ENCODE results near the gene WSCD1. TPM values are rescaled to one million over a fixed set of nuclear protein-coding genes. Genes with fewer than 3 reads are reported as not detected.

WSCD1 gene
- total and polyA plus RNA-seq, 2 donors (not counting 3 experiments of a cell fraction or from before 2014, with no cell fraction given): 21.5 to 49.4 TPM

DNA sequence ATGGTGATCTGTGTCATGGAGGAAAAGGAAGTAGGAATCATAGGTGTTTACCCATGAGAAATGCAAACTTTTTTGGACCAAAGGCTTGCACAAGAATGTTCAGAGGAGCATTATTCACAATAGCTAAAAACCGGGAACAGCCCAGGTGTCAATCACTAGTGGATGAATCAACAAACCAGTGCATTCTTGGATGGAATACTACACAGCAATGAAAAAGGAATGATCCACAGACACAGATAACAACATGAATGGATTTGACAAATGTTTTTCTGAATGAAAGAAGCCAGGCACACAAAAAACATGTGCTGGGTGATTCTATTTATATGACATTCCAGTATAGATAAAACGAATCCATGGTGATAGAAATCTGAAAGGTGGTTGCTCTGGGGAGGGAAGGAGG is 36.0 kb downstream of the WSCD1 start:
- H3K9ac ChIP-seq (replicated peaks; ENCODE audit: extremely low read depth, insufficient read depth, low read length): no peak overlapping the region
- no peaks in the 10 kb centered on the region for H4K20me1 ChIP-seq (replicated peaks; ENCODE audit: control insufficient read depth, extremely low read depth, insufficient read depth, low read length)
- no peaks in the 10 kb centered on the region for H3K79me2 ChIP-seq (ENCODE audit: control insufficient read depth, insufficient read depth, low read length)
- intact Hi-C loops (cut with micrococcal nuclease) (no loop called here), dilution Hi-C loops (cut with MboI; ENCODE audit: extremely low pct_ligation_motif_present, low sequenced_read_pairs) (no loop called here)
- no peaks in the 10 kb centered on the region for H3K9me3 ChIP-seq (replicated peaks; ENCODE audit: control insufficient read depth, insufficient read depth, low read length)
- H3K27me3 ChIP-seq (ENCODE audit: control insufficient read depth in 2 of 2, insufficient read depth in 2 of 2, low read length in 2 of 2): no peaks in the 10 kb centered on the region
- H3K4me3 ChIP-seq (replicated peaks in 1 of 3; ENCODE audit: insufficient read depth in 1 of 3, low read depth in 1 of 3, low read length in 3 of 3): no peak overlapping the region
- ChIA-PET POLR2A (no interaction called here), CTCF (interaction anchor here (1.0 kb wide), 1 partner anchor 8 kb away, joined by 4 read pairs; no protein-coding TSS in a partner anchor)
- H3K36me3 ChIP-seq (ENCODE audit: control insufficient read depth in 2 of 2, extremely low read depth in 1 of 2, insufficient read depth in 2 of 2, low read length in 2 of 2): peaks cover 3 to 6% of the 10 kb centered on the region in 2 experiments
- FAIRE-seq (no peak), DNase-seq (ENCODE audit: low read depth, low spot score) (no peak)
- H3K4me2 ChIP-seq (ENCODE audit: insufficient read depth, low read length): no peak overlapping the region
- no peak for TF ChIP-seq MYC (IDR thresholded peaks at IDR 0.05; ENCODE audit: low read depth, low read length)
- no peak for TF ChIP-seq GATA2 (IDR thresholded peaks at IDR 0.05; ENCODE audit: insufficient read depth, insufficient read length, low read depth, low read length)
- peaks cover 32% of the 10 kb centered on the region for H3K4me1 ChIP-seq (ENCODE audit: control insufficient read depth, extremely low read depth, insufficient read depth, low read length)
- no peak overlapping the region for H2AFZ ChIP-seq (ENCODE audit: low read depth, low read length)
- H3K9me1 ChIP-seq (replicated peaks; ENCODE audit: control insufficient read depth, extremely low read depth, insufficient read depth, low read length): no peaks in the 10 kb centered on the region
- no TSS peak for BruUV-seq (replicated peaks)
- no peak overlapping the region for H3K27ac ChIP-seq (ENCODE audit: insufficient read depth, low read depth, low read length)

DNA sequence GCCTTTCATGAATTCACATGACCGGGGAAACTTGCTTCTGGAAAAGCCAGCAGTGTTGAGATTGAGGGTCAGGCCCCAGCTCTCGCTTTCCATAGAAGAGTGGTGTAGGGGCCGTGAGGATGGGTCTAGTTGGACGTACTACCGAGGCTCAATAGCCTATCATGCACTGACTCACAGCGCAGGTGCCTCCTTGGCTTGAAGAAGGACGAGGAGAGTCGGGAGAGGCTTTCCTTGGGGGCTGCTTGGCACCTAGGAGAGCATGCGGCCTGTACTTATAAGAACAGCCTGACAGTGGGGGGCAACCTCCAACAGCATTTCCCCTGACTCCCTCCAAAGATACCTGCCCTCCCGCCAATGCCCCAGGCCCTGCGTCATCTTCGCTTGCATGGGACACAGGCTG is 37.6 kb downstream of the WSCD1 start:
- no peaks in the 10 kb centered on the region for H3K9me1 ChIP-seq (replicated peaks; ENCODE audit: control insufficient read depth, extremely low read depth, insufficient read depth, low read length)
- H3K4me1 ChIP-seq (ENCODE audit: control insufficient read depth, extremely low read depth, insufficient read depth, low read length): peaks cover 16% of the 10 kb centered on the region
- no peaks in the 10 kb centered on the region for H3K9me3 ChIP-seq (replicated peaks; ENCODE audit: control insufficient read depth, insufficient read depth, low read length)
- no peak overlapping the region for H3K4me2 ChIP-seq (ENCODE audit: insufficient read depth, low read length)
- H3K4me3 ChIP-seq (replicated peaks in 1 of 3; ENCODE audit: insufficient read depth in 1 of 3, low read depth in 1 of 3, low read length in 3 of 3): no peak overlapping the region
- dilution Hi-C loops (cut with MboI; ENCODE audit: extremely low pct_ligation_motif_present, low sequenced_read_pairs): no loop called here
- no peak overlapping the region for H3K9ac ChIP-seq (replicated peaks; ENCODE audit: extremely low read depth, insufficient read depth, low read length)
- H2AFZ ChIP-seq (ENCODE audit: low read depth, low read length): no peak overlapping the region
- FAIRE-seq: no peak
- DNase-seq (ENCODE audit: low read depth, low spot score): no peak
- TF ChIP-seq EZH2 (IDR thresholded peaks at IDR 0.05; ENCODE audit: borderline replicate concordance, low read depth, low read length, severe bottlenecking) (no peak), GATA2 (IDR thresholded peaks at IDR 0.05; ENCODE audit: insufficient read depth, insufficient read length, low read depth, low read length) (no peak), JUN (IDR thresholded peaks at IDR 0.05; ENCODE audit: borderline replicate concordance, insufficient read depth, insufficient read length, low read depth) (no peak)
- no peak overlapping the region for H3K27ac ChIP-seq (ENCODE audit: insufficient read depth, low read depth, low read length)
- peaks cover 3 to 6% of the 10 kb centered on the region in 2 experiments for H3K36me3 ChIP-seq (ENCODE audit: control insufficient read depth in 2 of 2, extremely low read depth in 1 of 2, insufficient read depth in 2 of 2, low read length in 2 of 2)
- no peaks in the 10 kb centered on the region for H3K27me3 ChIP-seq (ENCODE audit: control insufficient read depth in 2 of 2, insufficient read depth in 2 of 2, low read length in 2 of 2)
- POLR2A ChIA-PET: no interaction called here
- no peaks in the 10 kb centered on the region for H3K79me2 ChIP-seq (ENCODE audit: control insufficient read depth, insufficient read depth, low read length)
- no TSS peak for BruUV-seq (replicated peaks)
- no peaks in the 10 kb centered on the region for H4K20me1 ChIP-seq (replicated peaks; ENCODE audit: control insufficient read depth, extremely low read depth, insufficient read depth, low read length)
- CTCF ChIA-PET: no interaction called here
- intact Hi-C loops (cut with micrococcal nuclease): no loop called here

Data from endothelial cell of umbilical vein (primary cell).